IMR-90 (cell line): ENCODE measurements around the gene TMEM17. TPM values are rescaled to one million over a fixed set of nuclear protein-coding genes. Genes with fewer than 3 reads are reported as not detected.

Source experiments
- ATAC-seq: fragments of 200-7000 bp; cut with Tn5 transposase; 2 replicates; pipeline ENCODE4 v1.9.1; 2020; ENCODE audit warnings: low read depth, mild to moderate bottlenecking, moderate library complexity
- BruUV-seq: library from RNA; stranded (reverse); fragments of 400-500 nt; replicated peaks from 2 replicates; lab custom pipeline; 2021; lab: Mats Ljungman, UMichigan
- CTCF ChIA-PET: fragments of 300-600 bp; formaldehyde crosslinking; extraction: SDS; loops from one replicate; lab custom pipeline; 2021; ENCODE audit warnings: antibody characterized with exemption; lab: Yijun Ruan, JAX
- POLR2A ChIA-PET: fragments of 300-600 bp; sonication (Branson Sonifier 250); formaldehyde crosslinking; loops from one replicate; lab custom pipeline; 2022; ENCODE audit warnings: antibody characterized with exemption; ENCODE audit not compliant: unreplicated experiment; lab: Charles Lee
- DNase-seq: peaks from one replicate; pipeline ENCODE4 v3.0.0; 2013
- H2AFZ ChIP-seq: replicated peaks from 2 replicates; pipeline ENCODE3; 2013; ENCODE audit warnings: low read length, mild to moderate bottlenecking; ENCODE audit not compliant: poor library complexity
- H2AK5ac ChIP-seq: 2 replicates; pipeline ENCODE4 v1.6.1; 2013; ENCODE audit warnings: low read depth, low read length, inconsistent platforms
- H2AK9ac ChIP-seq: replicated peaks from 2 replicates; pipeline ENCODE3; 2013; ENCODE audit warnings: mild to moderate bottlenecking, low read depth, low read length, moderate library complexity; ENCODE audit not compliant: poor library complexity
- H2BK120ac ChIP-seq: 2 replicates; pipeline ENCODE4 v1.6.1; 2013; ENCODE audit warnings: low read depth, low read length, inconsistent platforms
- H2BK15ac ChIP-seq: 3 replicates; pipeline ENCODE4 v1.6.1; 2013; ENCODE audit warnings: low read depth, low read length, inconsistent platforms
- H2BK20ac ChIP-seq: 2 replicates; pipeline ENCODE4 v1.6.1; 2013; ENCODE audit warnings: low read depth, mild to moderate bottlenecking, inconsistent platforms, low read length, moderate library complexity
- H2BK5ac ChIP-seq: 2 replicates; pipeline ENCODE4 v1.6.1; 2013; ENCODE audit warnings: mild to moderate bottlenecking, low read depth, low read length, inconsistent platforms; ENCODE audit not compliant: poor library complexity, severe bottlenecking
- H3K14ac ChIP-seq: replicated peaks from 2 replicates; pipeline ENCODE4 v1.6.1; 2013; ENCODE audit warnings: low read depth, low read length, inconsistent platforms
- H3K18ac ChIP-seq: 2 replicates; pipeline ENCODE4 v1.6.1; 2013; ENCODE audit warnings: low read depth, low read length, control low read depth
- H3K23ac ChIP-seq: 2 replicates; pipeline ENCODE4 v1.6.1; 2013; ENCODE audit warnings: low read depth, low read length, inconsistent platforms
- H3K27ac ChIP-seq: 2 replicates; pipeline ENCODE4 v1.5.1; 2013; ENCODE audit warnings: mild to moderate bottlenecking, control low read depth, low read length; ENCODE audit not compliant: insufficient read depth
- H3K27me3 ChIP-seq: 2 replicates; pipeline ENCODE4 v1.6.1; 2013; ENCODE audit warnings: low read length; ENCODE audit not compliant: control insufficient read depth, insufficient read depth
- H3K36me3 ChIP-seq: 2 replicates; pipeline ENCODE4 v1.6.1; 2013; ENCODE audit warnings: low read length, mixed read lengths; ENCODE audit not compliant: control insufficient read depth, insufficient read depth
- H3K4ac ChIP-seq: 2 replicates; pipeline ENCODE4 v1.6.1; 2013; ENCODE audit warnings: low read depth, low read length, inconsistent platforms
- H3K4me1 ChIP-seq: 2 replicates; pipeline ENCODE4 v1.6.1; 2013; ENCODE audit warnings: low read length, mixed read lengths; ENCODE audit not compliant: control insufficient read depth, insufficient read depth
- H3K4me2 ChIP-seq: 2 replicates; pipeline ENCODE4 v1.6.1; 2013; ENCODE audit warnings: low read depth, mild to moderate bottlenecking, control low read depth, low read length, moderate library complexity
- H3K4me3 ChIP-seq: 2 replicates; pipeline ENCODE4 v1.5.1; 2013; ENCODE audit warnings: low read depth, mild to moderate bottlenecking, control low read depth, low read length, moderate library complexity; ENCODE audit not compliant: insufficient read depth
- H3K56ac ChIP-seq: 2 replicates; pipeline ENCODE4 v1.6.1; 2013; ENCODE audit warnings: low read length, inconsistent platforms; ENCODE audit not compliant: insufficient read depth; ENCODE audit errors: extremely low read depth
- H3K79me1 ChIP-seq, 2 experiments: 2 replicates each; pipeline ENCODE4 v1.6.1; 2013; ENCODE audit warnings: low read length in 2 of 2, inconsistent platforms in 1 of 2, low read depth in 1 of 2
- H3K9ac ChIP-seq: 2 replicates; pipeline ENCODE4 v1.6.1; 2013; ENCODE audit warnings: low read depth, low read length, control low read depth
- H3K9me1 ChIP-seq: 2 replicates; pipeline ENCODE4 v1.6.1; 2013; ENCODE audit warnings: low read length, inconsistent platforms; ENCODE audit not compliant: insufficient read depth
- H3K9me3 ChIP-seq: 2 replicates; pipeline ENCODE4 v1.6.1; 2013; ENCODE audit warnings: low read length; ENCODE audit not compliant: control insufficient read depth, insufficient read depth
- H4K20me1 ChIP-seq: 2 replicates; pipeline ENCODE4 v1.6.1; 2013; ENCODE audit warnings: low read length, inconsistent platforms; ENCODE audit not compliant: insufficient read depth
- H4K5ac ChIP-seq: 2 replicates; pipeline ENCODE4 v1.6.1; 2013; ENCODE audit warnings: mild to moderate bottlenecking, low read depth, low read length, control low read depth
- H4K8ac ChIP-seq, 2 experiments: 2 replicates each; pipeline ENCODE4 v1.6.1; 2013; ENCODE audit warnings: low read depth in 2 of 2, low read length in 2 of 2, control low read depth in 1 of 2, inconsistent platforms in 1 of 2
- H4K91ac ChIP-seq: 2 replicates; pipeline ENCODE4 v1.6.1; 2013; ENCODE audit warnings: low read depth, low read length, inconsistent platforms; ENCODE audit not compliant: insufficient read depth
- CEBPB ChIP-seq: IDR thresholded peaks from 2 replicates; pipeline ENCODE4 v1.6.1; 2012; ENCODE audit warnings: low read depth, low read length, improper control_type of control experiment
- CHD1 ChIP-seq: IDR thresholded peaks from 2 replicates; pipeline ENCODE4 v1.6.1; 2012; ENCODE audit warnings: low read depth, low read length, improper control_type of control experiment
- FOS ChIP-seq: fragments of 150-350 bp; IDR thresholded peaks from 2 replicates; pipeline ENCODE4 v1.6.1; 2016; ENCODE audit warnings: low read depth, low read length
- MAFK ChIP-seq: IDR thresholded peaks from 2 replicates; pipeline ENCODE4 v1.6.1; 2012; ENCODE audit warnings: low read depth, low read length, improper control_type of control experiment
- POLR2A ChIP-seq: IDR thresholded peaks from 2 replicates; pipeline ENCODE4 v1.6.1; 2012; ENCODE audit warnings: mild to moderate bottlenecking, low read depth, low read length
- RAD21 ChIP-seq: IDR thresholded peaks from 2 replicates; pipeline ENCODE4 v1.6.1; 2012; ENCODE audit warnings: low read length, improper control_type of control experiment
- RCOR1 ChIP-seq: IDR thresholded peaks from 2 replicates; pipeline ENCODE4 v1.6.1; 2012; ENCODE audit warnings: mild to moderate bottlenecking, low read length, improper control_type of control experiment; ENCODE audit not compliant: insufficient replicate concordance
- RFX5 ChIP-seq: IDR thresholded peaks from 2 replicates; pipeline ENCODE4 v1.8.0; 2012; ENCODE audit warnings: low read depth, mild to moderate bottlenecking, low read length, moderate library complexity
- USF2 ChIP-seq: fragments of 150-350 bp; IDR thresholded peaks from 2 replicates; pipeline ENCODE4 v1.6.1; 2017; ENCODE audit warnings: mild to moderate bottlenecking, antibody characterized with exemption, low read length, low read depth
- WGBS, 2 experiments: methylation state at CpG; one replicate each; pipeline versions ENCODE4 v1.1.5 to v1.1.7; 2013; ENCODE audit warnings: missing lambda C conversion rate in 2 of 2; ENCODE audit not compliant: insufficient read length in 1 of 2; ENCODE audit errors: extremely low coverage in 2 of 2; 5-methylcytosine and 5-hydroxymethylcytosine counted together
- dilution Hi-C: fragments of 300-500 bp; cut with HindIII; formaldehyde crosslinking; loops from one replicate; pipeline ENCODE4 v1.14.3; 2018; ENCODE audit warnings: low sequenced_read_pairs; ENCODE audit not compliant: unreplicated experiment
- in situ Hi-C: fragments of 300-500 bp; cut with MboI; formaldehyde crosslinking; loops from 3 replicates; pipeline ENCODE4 v1.14.3; 2019; ENCODE audit warnings: low sequenced_read_pairs, inconsistent platforms, mixed read lengths
- intact Hi-C: fragments of 100-400 bp; cut with micrococcal nuclease; formaldehyde crosslinking; loops from 2 replicates; pipeline ENCODE4 v1.10.0; 2022
- polyA plus RNA-seq, 3 experiments: library from polyadenylated mRNA; depleted of rRNA; stranded (reverse); fragments of >200 nt; gene quantifications; 2 replicates each; pipeline ENCODE4 v1.2.3, GENCODE V29; 2012; ENCODE audit warnings: low replicate concordance in 1 of 3
- total RNA-seq: library from RNA; depleted of rRNA; stranded (reverse); fragments of >200 nt; gene quantifications from 2 replicates; pipeline ENCODE4 v1.2.3, GENCODE V29; 2012
- TF ChIP-seq, protein P1 (sequence below): fragments of 150-350 bp; IDR thresholded peaks from 2 replicates; pipeline ENCODE4 v1.6.1; 2016; ENCODE audit warnings: low read depth, mild to moderate bottlenecking, low read length, moderate library complexity, borderline replicate concordance

Gene TMEM17
- total and polyA plus RNA-seq, 2 of the 4 experiments (the other 2 are of a cell fraction) = 1.3 to 1.8 TPM

DNA sequence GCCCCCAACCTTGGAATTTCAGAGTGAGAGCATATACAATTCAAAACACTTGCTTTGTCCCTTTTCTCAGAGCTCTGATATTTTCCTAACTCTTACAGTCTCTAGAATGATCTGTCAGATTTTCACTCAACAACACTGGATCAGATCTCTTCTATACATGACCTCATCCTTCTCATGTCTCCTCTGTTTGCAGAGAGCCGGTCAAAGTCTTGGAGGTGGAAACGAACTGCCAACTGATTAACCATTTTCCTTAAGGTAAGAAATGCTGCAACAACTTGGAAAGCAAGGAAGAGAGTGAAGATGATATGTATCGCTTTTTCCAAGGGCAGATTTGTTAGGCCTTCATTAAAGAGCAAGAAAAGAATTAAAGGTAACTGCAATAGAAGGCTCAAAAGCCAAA is 4.9 kb downstream of the TMEM17 start:
- Histone ChIP-seq H4K91ac (peak overlapping the region; percentile 45; the same call in 1 of the 2 replicates), H2AK5ac (no peak overlapping the region), H2BK5ac (no peak overlapping the region), H2BK20ac (peak overlapping the region; percentile 28; the same call in 1 of the 2 replicates), H3K56ac (no peak overlapping the region), H3K4me3 (no peak overlapping the region), H4K8ac (peak overlapping the region in 1 of 2 experiments; percentile 81; a peak in 3 of 4 replicates), H2AK9ac (no peak overlapping the region), H3K23ac (peak overlapping the region; percentile 14; the same call in 1 of the 2 replicates), H3K9me3 (no peaks in the 10 kb centered on the region), H4K5ac (peak overlapping the region; percentile 1; the same call in 1 of the 2 replicates), H3K4ac (peak overlapping the region; percentile 30; the same call in 1 of the 2 replicates), H3K9ac (no peak overlapping the region), H3K27ac (no peak overlapping the region), H3K27me3 (no peaks in the 10 kb centered on the region), H2BK15ac (peak overlapping the region; percentile 60; the same call in 2 of the 3 replicates), H3K14ac (peak overlapping the region; percentile 77), H3K18ac (peak overlapping the region; percentile 37; the same call in 1 of the 2 replicates), H4K20me1 (no peaks in the 10 kb centered on the region), H3K4me2 (no peak overlapping the region), H2AFZ (no peak overlapping the region), H3K9me1 (no peaks in the 10 kb centered on the region), H3K79me1 (no peaks in the 10 kb centered on the region), H2BK120ac (peak overlapping the region; percentile 92), H3K36me3 (no peaks in the 10 kb centered on the region), H3K4me1 (no peaks in the 10 kb centered on the region; the same call in 1 of the 2 replicates)
- BruUV-seq = no TSS peak
- intact Hi-C loops = no loop called here
- POLR2A ChIA-PET = no interaction called here
- TF ChIP-seq POLR2A (no peak), FOS (no peak), RFX5 (no peak), MAFK (no peak), RCOR1 (no peak), CHD1 (no peak), RAD21 (no peak), CEBPB (no peak), USF2 (no peak)
- TF ChIP-seq, protein P1, sequence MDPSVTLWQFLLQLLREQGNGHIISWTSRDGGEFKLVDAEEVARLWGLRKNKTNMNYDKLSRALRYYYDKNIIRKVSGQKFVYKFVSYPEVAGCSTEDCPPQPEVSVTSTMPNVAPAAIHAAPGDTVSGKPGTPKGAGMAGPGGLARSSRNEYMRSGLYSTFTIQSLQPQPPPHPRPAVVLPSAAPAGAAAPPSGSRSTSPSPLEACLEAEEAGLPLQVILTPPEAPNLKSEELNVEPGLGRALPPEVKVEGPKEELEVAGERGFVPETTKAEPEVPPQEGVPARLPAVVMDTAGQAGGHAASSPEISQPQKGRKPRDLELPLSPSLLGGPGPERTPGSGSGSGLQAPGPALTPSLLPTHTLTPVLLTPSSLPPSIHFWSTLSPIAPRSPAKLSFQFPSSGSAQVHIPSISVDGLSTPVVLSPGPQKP = no peak
- in situ Hi-C loops = no loop called here
- no peak for DNase-seq
- CTCF ChIA-PET = no interaction called here
- dilution Hi-C loops = no loop called here
- no CpG with 5 or more reads among the region's 3 CpGs for WGBS, 2 experiments
- no peak for ATAC-seq
